Vagina (tissue), 2 donors: ENCODE results near the gene DNMT1. TPM values are rescaled to one million over a fixed set of nuclear protein-coding genes. Genes with fewer than 3 reads are reported as not detected.

Experiments
- DNase-seq, 2 donors: peaks; one replicate each; pipeline ENCODE4 v3.0.0-alpha.2; 2017; ENCODE audit errors: extremely low spot score in 2 of 2
- H3K27ac ChIP-seq: fragments of 200-600 bp; sonication (generic); one replicate; pipeline ENCODE4 v1.5.1; 2019
- H3K27me3 ChIP-seq: fragments of 200-600 bp; sonication (generic); one replicate; pipeline ENCODE4 v1.5.1; 2019
- H3K36me3 ChIP-seq, 2 donors: fragments of 200-600 bp; sonication (generic); one replicate each; pipeline ENCODE4 v1.5.1; 2017 to 2019
- H3K4me1 ChIP-seq: fragments of 200-600 bp; sonication (generic); one replicate; pipeline ENCODE4 v1.5.1; 2019
- H3K4me3 ChIP-seq, 2 donors: fragments of 200-600 bp; sonication (generic); 1 replicate in 1 of 2; 2 replicates in 1 of 2; pipeline ENCODE4 v1.5.1; 2016 to 2019
- H3K9me3 ChIP-seq: fragments of 200-600 bp; sonication (generic); one replicate; pipeline ENCODE4 v1.5.1; 2019
- POLR2A ChIP-seq, 2 donors: fragments of 450-650 bp; IDR thresholded peaks; one replicate each; pipeline ENCODE4 v1.6.1; 2017; ENCODE audit warnings: antibody characterized with exemption in 2 of 2, mild to moderate bottlenecking in 2 of 2, moderate library complexity in 2 of 2
- POLR2AphosphoS5 ChIP-seq, 2 donors: sonication (generic); formaldehyde crosslinking; IDR thresholded peaks; one replicate each; pipeline ENCODE4 v1.9.0; 2017; ENCODE audit warnings: antibody characterized with exemption in 2 of 2, mild to moderate bottlenecking in 2 of 2, low read depth in 1 of 2; ENCODE audit not compliant: insufficient read depth in 1 of 2
- intact Hi-C: fragments of 100-400 bp; cut with DNase I; formaldehyde crosslinking; loops from one replicate; pipeline ENCODE4 v1.15.1; 2023
- total RNA-seq: library from RNA; depleted of rRNA; stranded (reverse); fragments of >200 nt; gene quantifications from one replicate; pipeline ENCODE4 v1.2.3, GENCODE V29; 2016
- TF ChIP-seq, protein P1 (sequence below), 3 experiments: fragments of 450-650 bp in 2 of 3; fragments of 200-600 bp in 1 of 3; sonication (generic) in 1 of 3; IDR thresholded peaks; one replicate each; pipeline ENCODE4 v1.5.1; 2017 to 2019; ENCODE audit warnings: antibody characterized with exemption in 3 of 3, mild to moderate bottlenecking in 2 of 3, moderate library complexity in 2 of 3

Gene DNMT1
- total RNA-seq, 1 donor from 2014 or later, result 36.8 TPM

DNA sequence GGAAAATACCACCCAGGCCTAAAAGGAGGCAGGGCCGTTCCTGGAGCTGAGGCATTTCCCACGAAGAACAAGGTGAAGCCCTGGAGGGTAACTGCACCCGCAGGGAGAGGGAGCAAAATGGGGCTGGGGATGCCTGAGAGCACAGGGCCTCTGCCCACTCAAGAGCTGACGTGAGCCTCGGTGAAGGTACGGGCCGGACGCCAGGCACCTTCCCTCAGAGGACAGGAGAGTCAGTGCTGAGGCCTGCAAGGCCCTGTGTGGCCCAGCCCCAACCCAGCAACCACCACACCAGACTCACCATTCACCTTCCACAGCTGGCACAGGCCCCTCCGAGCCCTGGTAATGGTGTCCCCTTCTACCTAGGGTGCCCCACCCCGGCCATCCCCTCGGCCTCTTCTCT lies 36.3 kb downstream of the DNMT1 start:
- no peaks in the 10 kb centered on the region for H3K4me1 ChIP-seq
- H3K9me3 ChIP-seq, result no peaks in the 10 kb centered on the region
- intact Hi-C loops, result no loop called here
- H3K36me3 ChIP-seq, result peaks cover 2 to 89% of the 10 kb centered on the region in 2 donors
- H3K27me3 ChIP-seq, result no peaks in the 10 kb centered on the region
- no peak overlapping the region for H3K27ac ChIP-seq
- DNase-seq, result no peak
- TF ChIP-seq POLR2A (IDR thresholded peaks at IDR 0.05), result no peak
- TF ChIP-seq, protein P1, sequence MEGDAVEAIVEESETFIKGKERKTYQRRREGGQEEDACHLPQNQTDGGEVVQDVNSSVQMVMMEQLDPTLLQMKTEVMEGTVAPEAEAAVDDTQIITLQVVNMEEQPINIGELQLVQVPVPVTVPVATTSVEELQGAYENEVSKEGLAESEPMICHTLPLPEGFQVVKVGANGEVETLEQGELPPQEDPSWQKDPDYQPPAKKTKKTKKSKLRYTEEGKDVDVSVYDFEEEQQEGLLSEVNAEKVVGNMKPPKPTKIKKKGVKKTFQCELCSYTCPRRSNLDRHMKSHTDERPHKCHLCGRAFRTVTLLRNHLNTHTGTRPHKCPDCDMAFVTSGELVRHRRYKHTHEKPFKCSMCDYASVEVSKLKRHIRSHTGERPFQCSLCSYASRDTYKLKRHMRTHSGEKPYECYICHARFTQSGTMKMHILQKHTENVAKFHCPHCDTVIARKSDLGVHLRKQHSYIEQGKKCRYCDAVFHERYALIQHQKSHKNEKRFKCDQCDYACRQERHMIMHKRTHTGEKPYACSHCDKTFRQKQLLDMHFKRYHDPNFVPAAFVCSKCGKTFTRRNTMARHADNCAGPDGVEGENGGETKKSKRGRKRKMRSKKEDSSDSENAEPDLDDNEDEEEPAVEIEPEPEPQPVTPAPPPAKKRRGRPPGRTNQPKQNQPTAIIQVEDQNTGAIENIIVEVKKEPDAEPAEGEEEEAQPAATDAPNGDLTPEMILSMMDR (IDR thresholded peaks at IDR 0.05), result no peak
- TF ChIP-seq POLR2AphosphoS5 (IDR thresholded peaks at IDR 0.05; ENCODE audit: insufficient read depth in 1 of 2, low read depth in 1 of 2), result no peak
- no peak overlapping the region for H3K4me3 ChIP-seq

DNA sequence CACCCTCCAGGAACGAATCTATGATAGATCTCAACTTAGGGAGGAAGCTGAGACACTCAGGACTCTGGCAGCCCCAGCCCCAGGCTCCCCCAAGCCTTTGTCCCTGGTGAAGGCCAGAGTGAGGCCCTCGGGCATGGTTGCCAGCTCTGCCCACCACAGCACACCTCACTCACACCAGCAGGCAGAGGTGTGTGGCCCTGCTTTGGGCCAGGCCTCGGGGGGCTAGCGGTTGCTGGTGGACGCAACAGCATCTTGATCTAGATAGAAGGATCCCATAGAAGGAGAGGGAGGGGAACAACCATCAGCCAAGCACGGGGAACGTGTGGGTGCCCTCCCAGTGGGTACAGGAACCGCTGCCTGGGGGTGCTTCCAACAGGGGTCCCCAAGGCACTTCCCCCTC lies 36.7 kb downstream of the DNMT1 start:
- H3K36me3 ChIP-seq, result peaks cover 2 to 85% of the 10 kb centered on the region in 2 donors
- TF ChIP-seq, protein P1 (IDR thresholded peaks at IDR 0.05), result no peak
- TF ChIP-seq POLR2A (IDR thresholded peaks at IDR 0.05) (no peak), POLR2AphosphoS5 (IDR thresholded peaks at IDR 0.05; ENCODE audit: insufficient read depth in 1 of 2, low read depth in 1 of 2) (no peak)

DNA sequence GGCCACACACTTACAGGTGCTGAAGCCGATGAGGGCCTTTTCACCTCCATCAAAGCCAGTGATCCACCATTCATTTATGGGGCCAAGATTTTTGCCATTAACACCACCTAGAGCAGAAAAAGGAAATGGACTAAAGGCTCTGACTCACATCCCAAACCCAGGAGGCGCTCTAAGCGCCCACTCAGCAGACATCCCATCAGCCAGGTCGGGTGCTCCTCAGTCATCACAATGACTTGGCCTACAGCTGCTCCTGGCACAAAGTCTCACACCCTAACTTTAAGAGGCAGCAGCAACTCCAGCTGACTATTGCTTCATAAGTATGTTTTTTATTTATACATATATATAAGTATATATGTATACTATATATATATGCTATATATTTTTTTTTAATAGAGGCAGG lies 38.9 kb downstream of the DNMT1 start:
- no peak overlapping the region for H3K27ac ChIP-seq
- peaks cover 2 to 75% of the 10 kb centered on the region in 2 donors for H3K36me3 ChIP-seq
- H3K4me1 ChIP-seq, result no peaks in the 10 kb centered on the region
- DNase-seq, result no peak
- H3K9me3 ChIP-seq, result no peaks in the 10 kb centered on the region
- intact Hi-C loops, result no loop called here
- no peak overlapping the region for H3K4me3 ChIP-seq
- no peaks in the 10 kb centered on the region for H3K27me3 ChIP-seq
- TF ChIP-seq, protein P1 (IDR thresholded peaks at IDR 0.05), result no peak
- TF ChIP-seq POLR2A (IDR thresholded peaks at IDR 0.05), result no peak
- no peak for TF ChIP-seq POLR2AphosphoS5 (IDR thresholded peaks at IDR 0.05; ENCODE audit: insufficient read depth in 1 of 2, low read depth in 1 of 2)

More for the DNA sequence above, 36.7 kb downstream of the DNMT1 start:
- Histone ChIP-seq H3K27me3 (no peaks in the 10 kb centered on the region), H3K4me1 (no peaks in the 10 kb centered on the region), H3K4me3 (no peak overlapping the region), H3K9me3 (no peaks in the 10 kb centered on the region), H3K27ac (no peak overlapping the region)
- DNase-seq, result no peak
- intact Hi-C loops, result no loop called here

DNA sequence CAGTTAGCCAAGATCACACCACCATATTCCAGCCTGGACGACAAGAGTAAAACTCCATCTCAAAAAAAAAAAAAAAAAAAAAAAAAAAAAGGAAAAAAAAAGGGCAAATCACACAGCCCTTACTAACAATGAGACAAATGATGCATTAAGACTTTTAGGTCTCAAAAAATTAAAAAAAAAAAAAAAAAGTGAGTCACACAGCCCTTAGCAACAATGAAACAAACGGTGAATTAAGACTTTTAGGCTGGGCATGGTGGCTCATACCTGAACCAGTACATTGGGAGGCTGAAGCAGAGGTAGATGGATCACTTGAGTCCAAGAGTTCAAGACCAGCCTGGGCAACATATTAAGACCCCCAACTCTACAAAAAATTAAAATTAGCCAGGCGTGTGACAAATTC lies 42.7 kb downstream of the DNMT1 start:
- Histone ChIP-seq H3K27ac (no peak overlapping the region), H3K9me3 (no peaks in the 10 kb centered on the region), H3K4me3 (no peak overlapping the region), H3K4me1 (no peaks in the 10 kb centered on the region), H3K36me3 (peaks cover 2 to 65% of the 10 kb centered on the region in 2 donors), H3K27me3 (no peaks in the 10 kb centered on the region)
- intact Hi-C loops, result no loop called here
- TF ChIP-seq POLR2A (IDR thresholded peaks at IDR 0.05) (no peak), POLR2AphosphoS5 (IDR thresholded peaks at IDR 0.05; ENCODE audit: insufficient read depth in 1 of 2, low read depth in 1 of 2) (no peak)
- TF ChIP-seq, protein P1 (IDR thresholded peaks at IDR 0.05), result no peak
- DNase-seq, result no peak

DNA sequence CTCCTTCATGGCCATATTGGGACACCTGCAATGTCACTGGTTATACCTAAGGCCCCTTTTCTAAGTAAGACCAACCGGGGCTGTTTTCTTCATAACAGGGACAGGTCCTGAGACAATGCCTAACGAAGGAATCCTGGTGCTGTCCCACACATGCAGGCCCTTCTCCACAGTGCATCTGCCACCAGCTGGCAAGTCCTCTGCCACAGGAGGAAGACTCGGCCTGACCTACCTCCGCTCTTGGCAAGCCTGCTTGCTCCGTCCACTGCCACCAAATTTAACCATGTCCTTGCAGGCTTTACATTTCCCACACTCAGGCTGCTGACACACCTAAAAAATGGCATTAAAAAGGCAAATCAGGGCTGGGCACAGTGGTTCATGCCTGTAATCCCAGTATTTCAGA lies 43.2 kb downstream of the DNMT1 start:
- H3K36me3 ChIP-seq, result peaks cover 2 to 68% of the 10 kb centered on the region in 2 donors
- H3K27ac ChIP-seq, result no peak overlapping the region

More for the DNA sequence above, 43.2 kb downstream of the DNMT1 start:
- no peaks in the 10 kb centered on the region for H3K27me3 ChIP-seq
- H3K4me1 ChIP-seq, result no peaks in the 10 kb centered on the region
- intact Hi-C loops, result no loop called here
- no peaks in the 10 kb centered on the region for H3K9me3 ChIP-seq
- no peak overlapping the region for H3K4me3 ChIP-seq
- TF ChIP-seq, protein P1 (IDR thresholded peaks at IDR 0.05), result no peak
- TF ChIP-seq POLR2AphosphoS5 (IDR thresholded peaks at IDR 0.05; ENCODE audit: insufficient read depth in 1 of 2, low read depth in 1 of 2), result no peak
- TF ChIP-seq POLR2A (IDR thresholded peaks at IDR 0.05), result no peak
- DNase-seq, result no peak
